Stimulated activated CD8-positive, alpha-beta memory T cell treated with anti-CD3 and anti-CD28 coated beads, Interleukin-4, amount 100 ng/mL, for 4 hours (primary cell): ENCODE results near the gene HIVEP1.

Experiments used
- DNase-seq, 2 donors: peaks; one replicate each; pipeline ENCODE4 v3.0.0-alpha.2; 2020; ENCODE audit warnings: low read depth in 2 of 2, low spot score in 1 of 2

HIVEP1 gene

GRCh38 chr6:12012038-12012557 lies at the start of gene HIVEP1:
Gene HIVEP1, plus strand, starts transcription at chr6:12012312. Its CDS starts 3,317 bp downstream, at chr6:12015629.
- no peak for DNase-seq

- DNase-seq, result no peak
Observed at GRCh38 chr6:11963756-11964500, 48.2 kb upstream of the HIVEP1 start.

- no peak for DNase-seq
Observed at GRCh38 chr6:11964729-11965335, 47.3 kb upstream of the HIVEP1 start.

GRCh38 chr6:11965499-11965898 lies 46.6 kb upstream of the HIVEP1 start:
- no peak for DNase-seq

- DNase-seq, result no peak
Observed at GRCh38 chr6:11968241-11968806, 43.8 kb upstream of the HIVEP1 start.

- no peak for DNase-seq
Observed at GRCh38 chr6:11969092-11969491, 43.0 kb upstream of the HIVEP1 start.

- no peak for DNase-seq
Observed at GRCh38 chr6:11970114-11970513, 42.0 kb upstream of the HIVEP1 start.

GRCh38 chr6:11971154-11971553 lies 41.0 kb upstream of the HIVEP1 start:
- no peak for DNase-seq

GRCh38 chr6:11972270-11972669 lies 39.8 kb upstream of the HIVEP1 start:
- no peak for DNase-seq

GRCh38 chr6:11972806-11973205 lies 39.3 kb upstream of the HIVEP1 start:
- no peak for DNase-seq

- no peak for DNase-seq
Observed at GRCh38 chr6:11973238-11973637, 38.9 kb upstream of the HIVEP1 start.

GRCh38 chr6:11974089-11974488 lies 38.0 kb upstream of the HIVEP1 start:
- no peak for DNase-seq

- peak in 1 of 2 donors; percentile 7 for DNase-seq
Observed at GRCh38 chr6:11975353-11975977, 36.6 kb upstream of the HIVEP1 start.

GRCh38 chr6:11976489-11976888 lies 35.6 kb upstream of the HIVEP1 start:
- no peak for DNase-seq

GRCh38 chr6:11977193-11977592 lies 34.9 kb upstream of the HIVEP1 start:
- no peak for DNase-seq

- no peak for DNase-seq
Observed at GRCh38 chr6:11977738-11978137, 34.4 kb upstream of the HIVEP1 start.

GRCh38 chr6:11978169-11978987 lies 33.7 kb upstream of the HIVEP1 start:
- DNase-seq, result no peak

GRCh38 chr6:11979866-11980265 lies 32.2 kb upstream of the HIVEP1 start:
- no peak for DNase-seq

GRCh38 chr6:11983306-11983705 lies 28.8 kb upstream of the HIVEP1 start:
- no peak for DNase-seq

GRCh38 chr6:11987386-11987785 lies 24.7 kb upstream of the HIVEP1 start:
- no peak for DNase-seq

GRCh38 chr6:11989386-11989785 lies 22.7 kb upstream of the HIVEP1 start:
- DNase-seq, result no peak
